Neuron (in vitro differentiated cells): ENCODE measurements around the gene CLPTM1.

Experiments
- H2AFZ ChIP-seq: one replicate; pipeline ENCODE4 v1.6.1; 2013; ENCODE audit warnings: low read depth, mild to moderate bottlenecking, inconsistent platforms, low read length, moderate library complexity
- H3K27me3 ChIP-seq: one replicate; pipeline ENCODE4 v1.6.1; 2013; ENCODE audit warnings: low read length; ENCODE audit not compliant: insufficient read depth
- H3K36me3 ChIP-seq: one replicate; pipeline ENCODE4 v1.6.1; 2013; ENCODE audit warnings: low read length; ENCODE audit not compliant: insufficient read depth
- H3K4me1 ChIP-seq: one replicate; pipeline ENCODE4 v1.6.1; 2013; ENCODE audit warnings: low read length; ENCODE audit not compliant: insufficient read depth
- H3K4me3 ChIP-seq: 2 replicates; pipeline ENCODE4 v1.5.1; 2013; ENCODE audit warnings: mild to moderate bottlenecking, low read length, moderate library complexity
- H3K9me3 ChIP-seq: one replicate; pipeline ENCODE4 v1.6.1; 2013; ENCODE audit warnings: low read length

Gene CLPTM1

DNA sequence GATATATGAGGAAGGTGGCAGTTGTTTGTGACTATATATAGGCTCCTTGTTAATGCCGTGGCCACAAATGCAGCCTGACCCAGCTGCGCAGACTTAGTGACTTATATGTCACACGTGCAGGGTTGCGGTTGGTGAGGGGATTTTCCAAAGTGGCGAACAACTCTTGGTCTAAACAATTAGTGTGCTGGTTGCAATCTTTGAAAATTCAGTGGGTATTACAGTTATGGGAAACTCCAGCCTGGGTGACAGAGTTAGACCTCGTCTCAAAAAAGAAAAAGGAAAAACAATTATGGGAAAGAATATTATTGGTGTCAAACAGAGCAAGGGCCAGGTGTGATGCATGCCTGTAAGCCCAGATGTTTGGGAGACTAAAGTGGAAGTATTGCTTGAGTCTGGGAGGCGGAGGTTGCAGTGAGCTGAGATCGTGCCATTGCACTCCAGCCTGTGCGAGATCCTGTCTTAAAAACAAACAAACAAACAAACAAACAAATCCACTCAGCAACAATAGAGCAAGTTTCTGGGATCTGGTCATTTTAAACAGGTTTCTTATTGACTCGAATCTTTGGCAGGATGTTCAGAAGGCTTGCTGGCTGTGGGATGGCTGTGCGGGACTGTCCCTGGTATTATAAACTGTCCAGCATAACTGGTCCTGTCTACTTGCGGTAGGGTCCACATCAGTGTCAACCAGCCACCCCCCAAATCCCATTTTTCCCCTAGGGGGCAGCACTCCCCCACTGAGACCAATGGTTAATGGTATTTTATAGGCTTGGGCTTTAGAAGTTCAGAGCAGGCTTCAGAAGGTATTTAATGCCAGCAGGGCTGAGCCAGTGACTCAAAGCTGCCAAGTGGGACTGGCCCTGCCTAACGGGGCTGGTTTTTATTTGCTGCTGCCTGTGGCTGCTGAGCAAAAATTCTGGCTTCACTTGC lies 61.5 kb downstream of the CLPTM1 start:
- H3K9me3 ChIP-seq, result no peaks in the 10 kb centered on the region
- H3K27me3 ChIP-seq, result no peaks in the 10 kb centered on the region
- no peak overlapping the region for H3K4me3 ChIP-seq
- H3K4me1 ChIP-seq, result no peaks in the 10 kb centered on the region
- H2AFZ ChIP-seq, result no peak overlapping the region
- no peaks in the 10 kb centered on the region for H3K36me3 ChIP-seq

DNA sequence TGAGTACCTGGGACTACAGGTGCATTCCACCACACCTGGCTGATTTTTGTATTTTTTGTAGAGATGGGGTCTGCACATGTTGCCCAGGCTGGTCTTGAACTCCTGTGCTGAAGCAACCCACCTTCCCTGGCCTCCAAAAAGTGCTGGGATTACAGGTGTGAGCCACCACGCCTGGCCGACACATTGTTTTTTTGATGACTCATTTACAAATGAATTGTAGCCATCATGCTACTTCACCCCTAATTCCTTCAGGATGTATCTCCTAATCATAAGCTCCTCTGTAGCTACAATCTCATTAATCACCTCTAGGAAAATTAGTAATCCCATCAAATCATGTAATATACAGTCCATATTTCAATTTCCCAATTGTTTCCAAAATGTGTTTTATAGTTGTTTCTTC lies 64.0 kb downstream of the CLPTM1 start:
- no peaks in the 10 kb centered on the region for H3K27me3 ChIP-seq
- H3K4me1 ChIP-seq, result no peaks in the 10 kb centered on the region
- H2AFZ ChIP-seq, result no peak overlapping the region
- H3K9me3 ChIP-seq, result no peaks in the 10 kb centered on the region
- H3K4me3 ChIP-seq, result no peak overlapping the region
- no peaks in the 10 kb centered on the region for H3K36me3 ChIP-seq

DNA sequence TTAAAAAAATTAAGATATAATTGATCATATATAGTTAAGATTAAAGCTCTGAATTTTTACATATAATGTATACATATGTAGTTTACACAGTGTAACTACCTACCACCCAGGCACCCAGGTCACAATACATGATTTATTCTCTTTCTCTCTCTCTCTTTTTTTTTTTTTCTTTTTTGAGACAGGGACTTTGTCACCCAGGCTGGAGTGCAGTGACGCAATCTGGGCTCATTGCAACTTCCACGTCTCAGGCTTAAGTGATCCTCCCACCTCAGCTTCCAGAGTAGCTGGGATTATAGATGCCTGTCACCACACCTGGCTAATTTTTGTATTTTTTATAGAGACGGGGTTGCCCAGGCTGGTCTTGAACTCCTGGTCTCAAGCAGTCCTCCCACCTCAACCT lies 64.9 kb downstream of the CLPTM1 start:
- H3K27me3 ChIP-seq, result no peaks in the 10 kb centered on the region
- no peaks in the 10 kb centered on the region for H3K4me1 ChIP-seq
- no peaks in the 10 kb centered on the region for H3K36me3 ChIP-seq
- H3K9me3 ChIP-seq, result no peaks in the 10 kb centered on the region
- H3K4me3 ChIP-seq, result no peak overlapping the region
- H2AFZ ChIP-seq, result no peak overlapping the region

DNA sequence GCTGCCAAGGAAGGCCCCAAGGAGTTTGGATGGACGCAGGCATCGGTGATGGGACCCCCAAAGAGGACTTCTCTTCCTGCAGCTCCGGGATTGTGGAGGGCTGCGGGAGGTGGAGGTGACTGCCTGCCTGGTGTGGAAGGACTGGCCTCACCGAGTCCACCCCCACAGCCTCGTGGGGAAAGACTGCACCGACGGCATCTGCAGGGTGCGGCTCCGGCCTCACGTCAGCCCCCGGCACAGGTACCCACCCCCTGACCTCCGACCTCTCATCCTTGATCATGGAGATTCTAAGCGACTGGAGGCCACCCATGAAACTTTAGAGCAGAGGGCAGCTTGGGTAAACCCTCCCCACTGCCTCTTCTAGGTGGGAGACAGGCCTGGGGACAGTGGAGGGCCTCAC lies 66.8 kb downstream of the CLPTM1 start:
- no peaks in the 10 kb centered on the region for H3K9me3 ChIP-seq
- H3K4me1 ChIP-seq, result no peaks in the 10 kb centered on the region

DNA sequence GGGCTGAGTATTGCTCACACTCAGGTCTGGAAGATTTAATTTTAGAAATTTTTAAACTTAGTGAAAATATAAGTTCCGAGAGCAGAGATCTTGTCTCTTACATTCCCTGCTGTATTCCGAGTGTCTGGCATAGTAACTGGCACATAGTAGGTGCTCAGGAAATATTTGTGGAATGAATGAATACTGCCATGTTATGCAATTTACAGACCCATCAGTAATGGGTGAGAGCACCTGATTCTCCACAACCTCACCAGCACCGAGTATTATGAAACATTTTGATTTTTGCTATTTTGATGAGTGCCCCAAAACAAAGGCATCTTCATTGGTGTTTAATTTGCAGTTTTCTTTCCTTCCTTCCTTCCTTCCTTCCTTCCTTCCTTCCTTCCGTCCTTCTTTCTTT lies 67.9 kb downstream of the CLPTM1 start:
- no peaks in the 10 kb centered on the region for H3K36me3 ChIP-seq
- no peak overlapping the region for H2AFZ ChIP-seq
- no peaks in the 10 kb centered on the region for H3K9me3 ChIP-seq
- no peaks in the 10 kb centered on the region for H3K4me1 ChIP-seq
- H3K27me3 ChIP-seq, result no peaks in the 10 kb centered on the region
- H3K4me3 ChIP-seq, result no peak overlapping the region

More for the DNA sequence above, 66.8 kb downstream of the CLPTM1 start:
- H3K27me3 ChIP-seq, result no peaks in the 10 kb centered on the region
- no peak overlapping the region for H3K4me3 ChIP-seq
- no peak overlapping the region for H2AFZ ChIP-seq
- no peaks in the 10 kb centered on the region for H3K36me3 ChIP-seq

DNA sequence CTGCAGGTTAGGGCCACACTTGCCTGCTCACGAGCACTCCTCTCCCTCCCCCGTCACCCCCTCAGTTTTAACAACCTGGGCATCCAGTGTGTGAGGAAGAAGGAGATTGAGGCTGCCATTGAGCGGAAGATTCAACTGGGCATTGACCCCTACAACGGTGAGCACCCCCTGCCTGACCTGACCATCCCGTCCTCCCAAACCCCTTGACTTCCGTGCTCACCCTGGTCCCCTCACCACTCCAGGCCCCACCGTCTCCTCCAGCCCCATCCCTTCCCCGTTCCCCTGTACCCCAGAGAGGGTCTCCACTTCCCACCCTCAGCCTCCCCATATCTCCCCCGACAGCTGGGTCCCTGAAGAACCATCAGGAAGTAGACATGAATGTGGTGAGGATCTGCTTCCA lies 70.1 kb downstream of the CLPTM1 start:
- Histone ChIP-seq H3K9me3 (no peaks in the 10 kb centered on the region), H3K27me3 (no peaks in the 10 kb centered on the region), H3K4me1 (no peaks in the 10 kb centered on the region), H3K4me3 (no peak overlapping the region), H2AFZ (no peak overlapping the region), H3K36me3 (no peaks in the 10 kb centered on the region)

DNA sequence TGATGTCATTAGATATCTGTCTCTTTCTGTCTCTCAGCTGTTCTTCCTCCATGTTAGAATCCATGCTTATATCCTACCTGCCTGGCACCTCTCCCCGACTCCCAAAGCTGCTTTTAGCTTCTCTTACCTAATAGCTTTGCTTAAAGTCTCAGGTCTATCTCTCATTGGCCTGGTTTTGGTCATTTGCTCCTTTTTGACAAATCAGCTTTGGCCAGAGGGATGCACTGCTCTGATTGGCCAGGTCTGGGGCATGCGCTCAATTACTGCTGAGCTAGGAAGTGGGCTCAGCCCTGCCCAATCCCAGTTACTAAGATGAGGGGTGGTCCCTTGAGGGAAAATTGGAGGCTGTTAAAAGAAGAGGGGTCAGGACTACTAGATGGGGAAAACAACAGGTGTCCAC lies 72.2 kb downstream of the CLPTM1 start:
- Histone ChIP-seq H3K4me3 (no peak overlapping the region), H3K9me3 (peaks cover 4% of the 10 kb centered on the region), H3K36me3 (no peaks in the 10 kb centered on the region)

DNA sequence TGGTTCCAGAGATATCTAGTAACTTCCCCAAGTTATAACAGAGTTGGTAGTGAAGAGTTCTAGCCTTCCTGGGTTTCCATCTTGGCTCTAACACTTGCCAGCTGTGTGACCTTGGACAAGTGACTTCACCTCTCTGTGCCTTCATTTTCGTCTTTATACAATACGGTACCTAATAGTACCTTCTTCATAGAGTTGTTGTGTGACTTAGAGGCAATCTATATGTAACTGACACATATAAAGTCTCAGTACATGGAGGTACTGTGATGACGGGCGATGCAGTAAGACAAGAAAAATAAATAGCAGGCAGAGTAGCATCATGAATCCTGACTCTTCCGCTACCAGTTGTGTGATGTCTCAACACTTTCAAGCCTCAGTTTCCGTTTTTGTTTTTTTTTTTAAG lies 75.6 kb downstream of the CLPTM1 start:
- Histone ChIP-seq H2AFZ (no peak overlapping the region), H3K36me3 (peaks cover 2% of the 10 kb centered on the region), H3K4me3 (no peak overlapping the region), H3K9me3 (peaks cover 4% of the 10 kb centered on the region), H3K27me3 (no peaks in the 10 kb centered on the region), H3K4me1 (no peaks in the 10 kb centered on the region)

More for the DNA sequence above, 72.2 kb downstream of the CLPTM1 start:
- Histone ChIP-seq H3K27me3 (no peaks in the 10 kb centered on the region), H2AFZ (no peak overlapping the region), H3K4me1 (no peaks in the 10 kb centered on the region)

DNA sequence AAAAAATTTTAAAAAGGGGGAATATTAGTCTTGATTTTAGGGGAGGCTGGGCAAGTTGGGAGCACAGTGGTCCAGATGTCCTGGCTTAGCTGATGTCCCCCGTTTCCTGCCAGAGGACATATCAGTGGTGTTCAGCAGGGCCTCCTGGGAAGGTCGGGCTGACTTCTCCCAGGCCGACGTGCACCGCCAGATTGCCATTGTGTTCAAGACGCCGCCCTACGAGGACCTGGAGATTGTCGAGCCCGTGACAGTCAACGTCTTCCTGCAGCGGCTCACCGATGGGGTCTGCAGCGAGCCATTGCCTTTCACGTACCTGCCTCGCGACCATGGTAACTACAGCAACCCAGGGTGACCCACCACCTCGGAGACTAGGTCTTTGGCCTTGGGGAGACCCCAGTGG lies 77.2 kb downstream of the CLPTM1 start:
- Histone ChIP-seq H3K36me3 (peaks cover 3% of the 10 kb centered on the region), H3K4me1 (no peaks in the 10 kb centered on the region), H3K9me3 (peaks cover 4% of the 10 kb centered on the region), H3K4me3 (no peak overlapping the region), H2AFZ (no peak overlapping the region), H3K27me3 (no peaks in the 10 kb centered on the region)

DNA sequence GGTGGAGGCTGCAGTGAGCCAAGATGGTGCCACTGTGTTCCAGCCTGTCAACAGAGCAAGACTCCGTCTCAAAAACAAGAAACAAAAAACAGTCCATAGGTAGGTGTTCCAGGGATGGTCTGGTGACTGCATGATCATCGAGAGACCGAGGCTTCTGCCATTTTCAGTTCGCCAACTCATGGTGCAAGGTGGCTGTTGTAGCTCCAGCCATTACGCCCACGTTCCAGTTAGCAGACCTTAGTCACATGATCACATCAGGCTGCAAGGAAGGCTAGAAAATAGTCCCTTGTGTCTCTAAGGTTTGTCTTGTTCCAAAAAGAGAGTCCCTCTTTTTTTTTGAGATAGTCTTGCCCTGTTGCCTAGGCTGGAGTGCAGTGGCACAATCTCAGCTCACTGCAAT lies 80.6 kb downstream of the CLPTM1 start:
- Histone ChIP-seq H3K36me3 (peaks cover 10% of the 10 kb centered on the region), H3K4me3 (no peak overlapping the region), H2AFZ (no peak overlapping the region), H3K9me3 (peaks cover 3% of the 10 kb centered on the region), H3K4me1 (peaks cover 11% of the 10 kb centered on the region), H3K27me3 (no peaks in the 10 kb centered on the region)

DNA sequence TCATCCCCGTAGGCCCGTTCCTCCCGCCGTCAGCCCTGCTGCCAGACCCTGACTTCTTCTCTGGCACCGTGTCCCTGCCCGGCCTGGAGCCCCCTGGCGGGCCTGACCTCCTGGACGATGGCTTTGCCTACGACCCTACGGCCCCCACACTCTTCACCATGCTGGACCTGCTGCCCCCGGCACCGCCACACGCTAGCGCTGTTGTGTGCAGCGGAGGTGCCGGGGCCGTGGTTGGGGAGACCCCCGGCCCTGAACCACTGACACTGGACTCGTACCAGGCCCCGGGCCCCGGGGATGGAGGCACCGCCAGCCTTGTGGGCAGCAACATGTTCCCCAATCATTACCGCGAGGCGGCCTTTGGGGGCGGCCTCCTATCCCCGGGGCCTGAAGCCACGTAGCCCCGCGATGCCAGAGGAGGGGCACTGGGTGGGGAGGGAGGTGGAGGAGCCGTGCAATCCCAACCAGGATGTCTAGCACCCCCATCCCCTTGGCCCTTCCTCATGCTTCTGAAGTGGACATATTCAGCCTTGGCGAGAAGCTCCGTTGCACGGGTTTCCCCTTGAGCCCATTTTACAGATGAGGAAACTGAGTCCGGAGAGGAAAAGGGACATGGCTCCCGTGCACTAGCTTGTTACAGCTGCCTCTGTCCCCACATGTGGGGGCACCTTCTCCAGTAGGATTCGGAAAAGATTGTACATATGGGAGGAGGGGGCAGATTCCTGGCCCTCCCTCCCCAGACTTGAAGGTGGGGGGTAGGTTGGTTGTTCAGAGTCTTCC lies 82.4 kb downstream of the CLPTM1 start:
- H3K27me3 ChIP-seq, result no peaks in the 10 kb centered on the region
- H3K4me1 ChIP-seq, result peaks cover 11% of the 10 kb centered on the region
- no peak overlapping the region for H3K4me3 ChIP-seq
- H3K9me3 ChIP-seq, result no peaks in the 10 kb centered on the region
- no peak overlapping the region for H2AFZ ChIP-seq
- peaks cover 24% of the 10 kb centered on the region for H3K36me3 ChIP-seq

DNA sequence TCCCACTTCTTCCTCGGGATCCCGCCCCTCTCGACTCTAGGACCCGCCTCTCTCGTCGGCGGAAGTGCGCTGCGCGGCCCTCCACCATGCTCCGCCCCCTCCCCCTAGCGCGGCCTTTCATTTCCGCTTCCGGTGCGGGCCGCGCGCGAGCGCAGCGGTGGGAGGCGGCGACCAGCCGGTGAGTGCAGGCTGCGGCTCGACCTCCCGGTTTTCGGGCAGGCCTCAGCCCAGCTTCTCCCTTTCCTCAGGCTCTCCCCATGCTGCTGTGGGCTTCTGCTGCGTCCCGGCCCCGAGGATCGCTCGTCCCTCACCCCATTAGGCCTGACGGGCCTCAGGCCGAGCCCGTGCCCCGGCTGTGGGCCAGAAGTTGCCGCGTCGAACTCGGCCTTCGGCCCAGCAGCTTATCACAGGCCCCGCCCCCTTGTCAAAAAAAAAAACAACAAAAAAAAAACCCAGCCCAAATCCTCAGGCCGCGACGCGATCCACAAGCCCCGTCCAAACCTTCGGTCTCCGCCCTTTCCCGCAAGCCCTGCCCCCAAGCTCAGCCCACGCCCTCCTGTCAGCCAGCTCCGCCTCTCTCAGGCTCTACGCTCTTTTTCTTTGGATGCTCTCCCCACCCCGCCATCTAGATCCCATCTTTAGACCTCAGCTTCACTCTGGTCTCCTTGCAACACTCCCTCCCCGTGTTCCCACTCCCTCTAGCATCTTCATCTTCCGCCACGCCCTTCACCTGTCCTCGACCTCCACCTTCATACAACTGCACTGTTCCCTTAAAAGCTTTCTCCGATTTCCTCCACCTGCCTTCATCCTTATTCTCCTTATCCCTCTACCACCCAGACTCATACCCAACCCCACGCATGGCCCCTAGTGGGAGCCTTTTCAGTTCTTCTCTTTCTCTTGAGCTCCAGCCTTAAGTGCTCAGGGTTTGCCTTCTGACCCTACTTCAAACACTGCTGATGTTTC lies 84.0 kb downstream of the CLPTM1 start, which contains the start of gene CLASRP:
Gene CLASRP, plus strand, starts transcription at position 115 of the 963 bp plus-strand sequence. CDS start 1,168 bp downstream, outside the sequence.
- Histone ChIP-seq H3K27me3 (no peaks in the 10 kb centered on the region), H3K9me3 (no peaks in the 10 kb centered on the region), H3K4me3 (peak within 1 kb of the TSS; percentile 100)

More for the DNA sequence above, 84.0 kb downstream of the CLPTM1 start, which contains the start of gene CLASRP:
- Histone ChIP-seq H2AFZ (no peak within 1 kb of the TSS), H3K36me3 (peaks cover 30% of the 10 kb centered on the region), H3K4me1 (peaks cover 11% of the 10 kb centered on the region)
